Measurements from ENCODE around the gene DRGX.

DNA sequence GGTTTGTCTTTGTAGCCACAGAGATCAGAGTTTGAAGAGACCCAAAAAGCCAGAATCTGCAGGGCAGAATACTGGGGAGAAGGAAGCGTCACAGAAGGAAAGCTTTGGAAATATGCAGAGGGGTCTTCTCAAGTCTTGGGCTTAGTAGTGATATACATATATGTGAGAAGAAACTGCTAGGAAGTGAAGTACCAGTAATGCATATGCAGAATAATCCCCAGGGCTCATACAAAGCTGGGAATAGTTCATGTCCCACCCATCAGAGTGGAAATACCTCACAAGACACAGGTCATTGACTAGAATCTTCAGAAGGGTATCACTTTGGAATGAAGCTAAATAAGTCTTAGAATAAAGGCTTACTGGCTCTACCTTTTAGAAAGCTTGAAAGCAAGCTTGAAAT lies 57.3 kb downstream of the DRGX start:
- no peak for TF ChIP-seq EP300 (IDR thresholded peaks at IDR 0.05)
- TF ChIP-seq, protein P1, sequence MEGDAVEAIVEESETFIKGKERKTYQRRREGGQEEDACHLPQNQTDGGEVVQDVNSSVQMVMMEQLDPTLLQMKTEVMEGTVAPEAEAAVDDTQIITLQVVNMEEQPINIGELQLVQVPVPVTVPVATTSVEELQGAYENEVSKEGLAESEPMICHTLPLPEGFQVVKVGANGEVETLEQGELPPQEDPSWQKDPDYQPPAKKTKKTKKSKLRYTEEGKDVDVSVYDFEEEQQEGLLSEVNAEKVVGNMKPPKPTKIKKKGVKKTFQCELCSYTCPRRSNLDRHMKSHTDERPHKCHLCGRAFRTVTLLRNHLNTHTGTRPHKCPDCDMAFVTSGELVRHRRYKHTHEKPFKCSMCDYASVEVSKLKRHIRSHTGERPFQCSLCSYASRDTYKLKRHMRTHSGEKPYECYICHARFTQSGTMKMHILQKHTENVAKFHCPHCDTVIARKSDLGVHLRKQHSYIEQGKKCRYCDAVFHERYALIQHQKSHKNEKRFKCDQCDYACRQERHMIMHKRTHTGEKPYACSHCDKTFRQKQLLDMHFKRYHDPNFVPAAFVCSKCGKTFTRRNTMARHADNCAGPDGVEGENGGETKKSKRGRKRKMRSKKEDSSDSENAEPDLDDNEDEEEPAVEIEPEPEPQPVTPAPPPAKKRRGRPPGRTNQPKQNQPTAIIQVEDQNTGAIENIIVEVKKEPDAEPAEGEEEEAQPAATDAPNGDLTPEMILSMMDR (IDR thresholded peaks at IDR 0.05), result no peak
- no peak for TF ChIP-seq POLR2AphosphoS5 (IDR thresholded peaks at IDR 0.05)

All from esophagus muscularis mucosa (tissue), 4 donors.